ENCODE results near the gene WBP1L. TPM values are rescaled to one million over a fixed set of nuclear protein-coding genes. Genes with fewer than 3 reads are reported as not detected.

The WBP1L gene
- total RNA-seq, 4 donors from 2014 or later, result 103 to 204 (median 145) TPM

GRCh38 chr10:102799691-102800471 lies 56.1 kb downstream of the WBP1L start:
- peak overlapping the region; percentile 91 to 100 (median 96) for H3K27ac ChIP-seq
- no peaks in the 10 kb centered on the region for H3K27me3 ChIP-seq
- TF ChIP-seq POLR2A (IDR thresholded peaks at IDR 0.05) (peak; percentile 35 to 68), CTCF (IDR thresholded peaks at IDR 0.05 in 4 of 5, conservative IDR thresholded peaks at IDR 0.05 in 1 of 5) (no peak)
- DNase-seq (peak; percentile 89 to 97), ATAC-seq (peak; percentile 68 to 69)
- in situ Hi-C loops (cut with MboI; ENCODE audit: low sequenced_read_pairs in 4 of 4), result loop anchor here in 1 of 4 donors (10.0 kb wide), 1 partner anchor 55 kb away; the partner anchor contains the start of gene WBP1L
- H3K4me1 ChIP-seq, result peaks cover 90 to 96% of the 10 kb centered on the region in 2 donors
- intact Hi-C loops (cut with DNase I; ENCODE audit: low total_unique reads), result loop anchor here (1.0 kb wide), 1 partner anchor 25 kb away; no protein-coding TSS in a partner anchor
- H3K4me3 ChIP-seq, result peak overlapping the region in 3 of 4 donors; percentile 26 to 29 (median 27)
- H3K36me3 ChIP-seq, result peaks cover 0 to 19% of the 10 kb centered on the region in 2 donors
- H3K9me3 ChIP-seq, result no peaks in the 10 kb centered on the region

- no peaks in the 10 kb centered on the region for H3K9me3 ChIP-seq
- H3K27me3 ChIP-seq, result no peaks in the 10 kb centered on the region
- peaks cover 81 to 89% of the 10 kb centered on the region in 2 donors for H3K4me1 ChIP-seq
- DNase-seq, result no peak
- in situ Hi-C loops (cut with MboI; ENCODE audit: low sequenced_read_pairs in 4 of 4), result loop anchor here in 1 of 4 donors (10.0 kb wide), 1 partner anchor 56 kb away; the partner anchor contains the start of gene WBP1L
- TF ChIP-seq CTCF (IDR thresholded peaks at IDR 0.05 in 4 of 5, conservative IDR thresholded peaks at IDR 0.05 in 1 of 5), result no peak
- TF ChIP-seq POLR2A (IDR thresholded peaks at IDR 0.05), result no peak
- no peak for ATAC-seq
- intact Hi-C loops (cut with DNase I; ENCODE audit: low total_unique reads), result loop anchor here (1.0 kb wide), 2 partner anchors 25 to 57 kb away; partner anchors contain the start of gene WBP1L
- peak overlapping the region; percentile 91 to 100 (median 96) for H3K27ac ChIP-seq
- peaks cover 0 to 19% of the 10 kb centered on the region in 2 donors for H3K36me3 ChIP-seq
- H3K4me3 ChIP-seq, result peak overlapping the region in 3 of 4 donors; percentile 26 to 29 (median 27)
Measured at GRCh38 chr10:102800611-102801335, 57.0 kb downstream of the WBP1L start.

- Histone ChIP-seq H3K36me3 (peaks cover 0 to 23% of the 10 kb centered on the region in 2 donors), H3K27ac (peak overlapping the region; percentile 91 to 100 (median 96)), H3K27me3 (no peaks in the 10 kb centered on the region), H3K4me1 (peaks cover 82 to 84% of the 10 kb centered on the region in 2 donors), H3K9me3 (no peaks in the 10 kb centered on the region), H3K4me3 (no peak overlapping the region)
- no peak for TF ChIP-seq CTCF (IDR thresholded peaks at IDR 0.05 in 4 of 5, conservative IDR thresholded peaks at IDR 0.05 in 1 of 5)
- no peak for TF ChIP-seq POLR2A (IDR thresholded peaks at IDR 0.05)
- ATAC-seq, result no peak
- no peak for DNase-seq
- intact Hi-C loops (cut with DNase I; ENCODE audit: low total_unique reads) (loop anchor here (1.0 kb wide), 1 partner anchor 58 kb away; the partner anchor contains the start of gene WBP1L), in situ Hi-C loops (cut with MboI; ENCODE audit: low sequenced_read_pairs in 4 of 4) (loop anchor here in 1 of 4 donors (10.0 kb wide), 1 partner anchor 57 kb away; the partner anchor contains the start of gene WBP1L)
Measured at GRCh38 chr10:102801496-102801895, 57.7 kb downstream of the WBP1L start.

GRCh38 chr10:102801978-102802377 lies 58.2 kb downstream of the WBP1L start:
- no peaks in the 10 kb centered on the region for H3K9me3 ChIP-seq
- intact Hi-C loops (cut with DNase I; ENCODE audit: low total_unique reads), result loop anchor here (1.0 kb wide), 1 partner anchor 59 kb away; the partner anchor contains the start of gene WBP1L
- H3K36me3 ChIP-seq, result peaks cover 0 to 23% of the 10 kb centered on the region in 2 donors
- DNase-seq (no peak), ATAC-seq (no peak)
- H3K4me1 ChIP-seq, result peaks cover 81% of the 10 kb centered on the region in 2 donors
- H3K27me3 ChIP-seq, result no peaks in the 10 kb centered on the region
- in situ Hi-C loops (cut with MboI; ENCODE audit: low sequenced_read_pairs in 4 of 4), result loop anchor here in 1 of 4 donors (10.0 kb wide), 1 partner anchor 57 kb away; the partner anchor contains the start of gene WBP1L
- no peak for TF ChIP-seq POLR2A (IDR thresholded peaks at IDR 0.05)
- no peak for TF ChIP-seq CTCF (IDR thresholded peaks at IDR 0.05 in 4 of 5, conservative IDR thresholded peaks at IDR 0.05 in 1 of 5)
- peak overlapping the region; percentile 77 to 100 (median 92) for H3K27ac ChIP-seq
- no peak overlapping the region for H3K4me3 ChIP-seq
